ENCODE measurements around the gene PARP15. TPM values are rescaled to one million over a fixed set of nuclear protein-coding genes. Genes with fewer than 3 reads are reported as not detected.
"Not testable (repeated sequence)": the region's sequence is repeated elsewhere in the genome, so short reads cannot be mapped to it uniquely, and the experiment has no call there.

The PARP15 gene
- total and polyA plus RNA-seq, 4 experiments from 2014 or later, result 7.6 to 78.0 (median 43.2) TPM

DNA sequence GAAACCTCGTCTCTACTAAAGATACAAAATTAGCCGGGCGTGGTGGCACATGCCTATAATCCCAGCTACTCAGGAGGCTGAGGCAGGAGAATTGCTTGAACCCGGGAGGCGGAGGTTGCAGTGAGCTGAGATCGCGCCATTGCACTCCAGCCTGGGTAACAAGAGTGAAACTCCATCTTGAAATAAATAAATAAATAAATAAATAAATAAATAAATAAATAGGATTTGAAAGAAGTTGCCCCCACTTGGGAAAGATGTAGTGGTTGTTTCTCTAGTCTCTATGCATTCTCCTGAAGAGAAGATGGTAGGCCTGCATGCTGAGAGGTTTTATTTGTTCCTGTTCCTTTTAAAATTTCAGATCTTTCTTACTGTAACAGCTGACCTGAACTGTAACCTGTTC lies 9.3 kb upstream of the PARP15 start:
- H3K9me3 ChIP-seq (ENCODE audit: control insufficient read depth in 1 of 2, low read length in 2 of 2); intact Hi-C loops (cut with micrococcal nuclease); DNase-seq; H3K9me3 Mint-ChIP-seq; H3K27me3 Mint-ChIP-seq; H3K4me3 ChIP-seq (ENCODE audit: low read length in 2 of 2); H3K27me3 ChIP-seq (ENCODE audit: insufficient read depth, low read length); H3K27ac ChIP-seq (ENCODE audit: low read depth, low read length): not testable (repeated sequence)
- ChIA-PET CTCF (ENCODE audit: partially characterized antibody) (interaction anchor here (15.6 kb wide), 1 partner anchor 110 kb away, joined by 369 read pairs; the partner anchor contains the start of gene PARP14), POLR2A (ENCODE audit: partially characterized antibody) (interaction anchor here (0.8 to 6.3 kb wide), 3 partner anchors 9 to 819 kb away, joined by 3 to 104 read pairs (median 3); partner anchors contain the start of genes GOLGB1 and PARP15)
- Mint-ChIP-seq H3K4me1 (peaks cover 46 to 80% (median 65%) of the 10 kb centered on the region in 4 donors), H3K36me3 (peaks cover 56 to 82% of the 10 kb centered on the region in 2 donors), H3K4me3 (peak overlapping the region in 4 of 8 donors; percentile 3 to 44 (median 34)), H3K27ac (peak overlapping the region; percentile 53 to 89 (median 70))
- Histone ChIP-seq H3K4me1 (ENCODE audit: insufficient read depth, low read length) (peaks cover 64% of the 10 kb centered on the region), H3K36me3 (ENCODE audit: insufficient read depth, low read length) (peaks cover 37% of the 10 kb centered on the region)

DNA sequence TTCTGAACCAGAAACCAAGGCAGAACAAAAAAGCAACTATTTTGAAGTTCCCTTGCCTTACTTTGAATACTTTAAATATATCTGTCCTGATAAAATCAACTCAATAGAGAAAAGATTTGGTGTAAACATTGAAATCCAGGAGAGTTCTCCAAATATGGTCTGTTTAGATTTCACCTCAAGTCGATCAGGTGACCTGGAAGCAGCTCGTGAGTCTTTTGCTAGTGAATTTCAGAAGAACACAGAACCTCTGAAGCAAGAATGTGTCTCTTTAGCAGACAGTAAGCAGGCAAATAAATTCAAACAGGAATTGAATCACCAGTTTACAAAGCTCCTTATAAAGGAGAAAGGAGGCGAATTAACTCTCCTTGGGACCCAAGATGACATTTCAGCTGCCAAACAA lies 8.7 kb upstream of the PARP15 start:
- DNase-seq, result no peak
- H3K9me3 Mint-ChIP-seq, result no peaks in the 10 kb centered on the region
- CTCF ChIA-PET (ENCODE audit: partially characterized antibody), result interaction anchor here (0.7 to 15.6 kb wide), 2 partner anchors 10 to 109 kb away, joined by 3 to 369 read pairs; partner anchors contain the start of gene PARP14
- Histone ChIP-seq H3K4me1 (ENCODE audit: insufficient read depth, low read length) (peaks cover 64% of the 10 kb centered on the region), H3K27ac (ENCODE audit: low read depth, low read length) (no peak overlapping the region), H3K27me3 (ENCODE audit: insufficient read depth, low read length) (no peaks in the 10 kb centered on the region), H3K9me3 (ENCODE audit: control insufficient read depth in 1 of 2, low read length in 2 of 2) (no peaks in the 10 kb centered on the region), H3K4me3 (ENCODE audit: low read length in 2 of 2) (no peak overlapping the region), H3K36me3 (ENCODE audit: insufficient read depth, low read length) (peaks cover 37% of the 10 kb centered on the region)
- peak overlapping the region; percentile 53 to 89 (median 70) for H3K27ac Mint-ChIP-seq
- POLR2A ChIA-PET (ENCODE audit: partially characterized antibody), result interaction anchor here (1.0 to 6.3 kb wide), 2 partner anchors 8 to 111 kb away, joined by 3 to 104 read pairs; partner anchors contain the start of gene PARP15
- H3K27me3 Mint-ChIP-seq, result no peaks in the 10 kb centered on the region
- intact Hi-C loops (cut with micrococcal nuclease), result no loop called here
- H3K36me3 Mint-ChIP-seq, result peaks cover 56 to 83% of the 10 kb centered on the region in 2 donors
- peaks cover 46 to 80% (median 64%) of the 10 kb centered on the region in 4 donors for H3K4me1 Mint-ChIP-seq
- peak overlapping the region in 2 of 8 donors; percentile 29 to 48 for H3K4me3 Mint-ChIP-seq

DNA sequence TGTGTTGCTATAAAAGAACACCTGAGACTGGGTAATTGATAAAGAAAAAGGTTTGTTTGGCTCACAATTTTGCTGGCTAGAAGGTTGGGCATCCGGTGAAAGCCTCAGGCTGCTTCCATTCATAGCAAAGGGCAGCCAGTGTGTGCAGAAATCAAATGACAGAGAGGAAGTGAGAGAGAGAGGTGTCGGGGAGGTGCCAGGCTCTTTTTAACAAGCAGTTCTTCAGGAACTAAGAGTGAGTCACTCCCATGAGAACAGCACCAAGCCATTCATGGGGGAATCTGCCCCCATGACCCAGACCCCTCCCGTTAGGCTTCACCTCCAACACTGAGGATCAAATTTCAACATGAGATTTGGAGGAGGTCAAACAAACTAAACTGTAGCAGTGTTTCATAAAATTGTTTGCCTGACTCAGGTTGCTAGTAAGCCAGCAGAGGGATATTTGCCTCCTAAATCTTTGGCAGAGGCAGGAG lies 4.5 kb upstream of the PARP15 start:
- peaks cover 43 to 67% of the 10 kb centered on the region in 2 donors for H3K36me3 Mint-ChIP-seq
- intact Hi-C loops (cut with micrococcal nuclease), result no loop called here
- Histone ChIP-seq H3K4me3 (ENCODE audit: low read length in 2 of 2) (no peak overlapping the region), H3K27ac (ENCODE audit: low read depth, low read length) (no peak overlapping the region), H3K27me3 (ENCODE audit: insufficient read depth, low read length) (no peaks in the 10 kb centered on the region), H3K4me1 (ENCODE audit: insufficient read depth, low read length) (peaks cover 56% of the 10 kb centered on the region), H3K36me3 (ENCODE audit: insufficient read depth, low read length) (peaks cover 22% of the 10 kb centered on the region), H3K9me3 (ENCODE audit: control insufficient read depth in 1 of 2, low read length in 2 of 2) (no peaks in the 10 kb centered on the region)
- ChIA-PET POLR2A (ENCODE audit: partially characterized antibody) (interaction anchor here (0.7 to 7.2 kb wide), 2 partner anchors 7 to 9 kb away, joined by 3 to 104 read pairs; partner anchors contain the start of genes DTX3L and PARP9), CTCF (ENCODE audit: partially characterized antibody) (interaction anchor here (1.0 to 3.6 kb wide), 2 partner anchors 13 to 106 kb away, joined by 3 to 25 read pairs; partner anchors contain the start of gene PARP14)
- peaks cover 50 to 81% (median 60%) of the 10 kb centered on the region in 4 donors for H3K4me1 Mint-ChIP-seq
- DNase-seq, result peak in 2 of 5 donors; percentile 19 to 51
- H3K27me3 Mint-ChIP-seq, result no peaks in the 10 kb centered on the region
- H3K9me3 Mint-ChIP-seq, result no peaks in the 10 kb centered on the region
- H3K27ac Mint-ChIP-seq, result peak overlapping the region; percentile 1 to 91 (median 76)
- peak overlapping the region in 1 of 8 donors; percentile 52 for H3K4me3 Mint-ChIP-seq

DNA sequence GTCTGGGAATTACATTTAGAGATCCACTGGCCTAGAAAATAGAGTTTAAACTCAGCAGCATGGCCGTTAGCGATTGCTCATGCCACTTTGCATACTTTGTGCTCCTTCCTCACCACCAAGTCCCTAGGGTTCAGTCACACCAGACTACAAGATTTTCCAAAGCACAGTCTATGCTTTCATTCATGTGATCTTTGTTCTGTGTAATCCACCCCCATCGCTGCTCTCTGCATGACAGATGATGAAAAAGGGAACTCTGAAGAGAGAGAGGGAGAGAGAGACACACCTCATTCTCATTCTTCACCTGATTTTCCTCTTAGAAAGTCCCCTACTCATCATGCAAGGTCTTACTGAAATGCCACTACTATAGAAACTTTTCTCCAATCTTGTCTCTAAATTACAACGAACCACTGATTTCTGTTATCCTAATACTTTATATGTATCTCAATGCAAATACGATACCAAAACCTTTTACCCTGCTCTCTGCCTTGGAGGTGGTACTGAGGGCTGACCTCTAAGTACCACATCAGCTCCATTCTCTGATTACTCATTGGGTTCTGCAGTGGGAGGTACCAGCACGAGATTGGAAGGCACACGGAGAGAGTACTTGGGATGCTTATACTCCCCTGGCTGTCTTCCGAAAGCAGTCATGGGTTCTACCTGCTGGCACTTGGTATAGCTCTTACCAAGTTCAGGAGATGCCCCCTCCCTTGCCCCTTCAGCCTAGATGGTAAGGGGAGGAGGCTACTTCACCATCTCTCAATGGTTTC lies 1.1 kb upstream of the PARP15 start:
- ChIA-PET POLR2A (ENCODE audit: partially characterized antibody) (interaction anchor here (0.6 to 7.2 kb wide), 4 partner anchors 10 to 731 kb away, joined by 3 to 104 read pairs (median 4); partner anchors contain the start of genes DTX3L, HSPBAP1 and PARP9), CTCF (ENCODE audit: partially characterized antibody) (interaction anchor here (1.5 to 6.2 kb wide), 4 partner anchors 11 to 102 kb away, joined by 3 to 27 read pairs (median 14); partner anchors contain the start of genes DTX3L, PARP14 and PARP9)
- peak overlapping the region; percentile 16 for H3K27ac ChIP-seq (ENCODE audit: low read depth, low read length)

DNA sequence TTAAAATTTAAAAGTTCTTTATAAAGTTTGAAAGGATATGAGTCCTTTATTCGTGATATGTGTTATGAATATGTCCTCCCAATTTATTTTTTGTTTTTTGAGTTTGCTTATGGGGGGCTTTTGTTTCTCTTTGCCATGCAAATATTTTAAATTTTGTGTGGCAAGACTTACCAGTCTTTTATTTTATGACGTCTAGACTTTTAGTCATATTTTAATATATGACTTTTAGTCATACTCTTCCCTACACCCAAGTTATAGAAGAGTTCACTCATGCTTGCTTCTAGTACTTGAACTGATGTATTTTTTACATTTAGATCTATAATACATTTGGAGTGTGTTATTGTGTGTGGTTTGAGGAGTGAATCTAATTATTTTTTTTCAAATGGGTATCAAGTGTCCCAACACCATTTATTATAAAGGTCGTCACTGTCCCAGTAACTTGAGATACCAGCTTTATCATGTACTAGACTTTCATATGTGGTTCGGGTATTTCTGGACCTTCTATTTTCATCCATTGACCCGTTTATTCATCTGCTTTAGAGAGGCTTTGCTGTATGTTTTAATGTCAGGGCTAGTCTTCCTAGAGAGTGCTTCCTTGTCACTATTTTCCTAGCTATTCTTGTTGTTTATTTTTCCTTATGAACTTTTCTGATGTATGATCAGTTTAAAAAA lies 755 bp downstream of the PARP15 start:
- H3K27ac Mint-ChIP-seq, result peak overlapping the region; percentile 53 to 99 (median 98)
- DNase-seq, result no peak
- ChIA-PET POLR2A (ENCODE audit: partially characterized antibody) (interaction anchor here (0.5 to 7.2 kb wide), 11 partner anchors 12 to 194 kb away, joined by 3 to 104 read pairs (median 4); partner anchors contain the start of genes DTX3L, FAM162A, PARP14 and PARP9), CTCF (ENCODE audit: partially characterized antibody) (interaction anchor here (1.0 to 6.2 kb wide), 8 partner anchors 9 to 185 kb away, joined by 3 to 27 read pairs (median 7); partner anchors contain the start of genes DTX3L and PARP9)
- peak overlapping the region; percentile 99 to 100 (median 100) for H3K4me3 Mint-ChIP-seq
- H3K36me3 Mint-ChIP-seq, result peaks cover 30 to 42% of the 10 kb centered on the region in 2 donors
- H3K4me1 Mint-ChIP-seq, result peaks cover 31 to 82% (median 44%) of the 10 kb centered on the region in 4 donors
- intact Hi-C loops (cut with micrococcal nuclease), result loop anchor here (5.0 kb wide), 1 partner anchor 34 kb away; no protein-coding TSS in a partner anchor
- H3K27ac ChIP-seq (ENCODE audit: low read depth, low read length), result peak overlapping the region; percentile 57
- no peaks in the 10 kb centered on the region for H3K36me3 ChIP-seq (ENCODE audit: insufficient read depth, low read length)
- peak overlapping the region; percentile 18 to 66 for H3K4me3 ChIP-seq (ENCODE audit: low read length in 2 of 2)
- no peaks in the 10 kb centered on the region for H3K27me3 Mint-ChIP-seq
- no peaks in the 10 kb centered on the region for H3K27me3 ChIP-seq (ENCODE audit: insufficient read depth, low read length)
- peaks cover 44% of the 10 kb centered on the region for H3K4me1 ChIP-seq (ENCODE audit: insufficient read depth, low read length)
- H3K9me3 Mint-ChIP-seq, result peaks cover 0 to 21% (median 17%) of the 10 kb centered on the region in 8 donors
- H3K9me3 ChIP-seq (ENCODE audit: control insufficient read depth in 1 of 2, low read length in 2 of 2), result peaks cover 0 to 5% of the 10 kb centered on the region in 2 donors

More for the DNA sequence above, 1.1 kb upstream of the PARP15 start:
- H3K9me3 Mint-ChIP-seq, result peaks cover 0 to 4% (median 2%) of the 10 kb centered on the region in 8 donors
- peak overlapping the region; percentile 99 to 100 (median 100) for H3K4me3 Mint-ChIP-seq
- intact Hi-C loops (cut with micrococcal nuclease), result loop anchor here (5.0 kb wide), 1 partner anchor 36 kb away; no protein-coding TSS in a partner anchor
- peak overlapping the region; percentile 36 to 99 (median 89) for H3K27ac Mint-ChIP-seq
- Histone ChIP-seq H3K4me1 (ENCODE audit: insufficient read depth, low read length) (peaks cover 50% of the 10 kb centered on the region), H3K36me3 (ENCODE audit: insufficient read depth, low read length) (no peaks in the 10 kb centered on the region), H3K9me3 (ENCODE audit: control insufficient read depth in 1 of 2, low read length in 2 of 2) (no peaks in the 10 kb centered on the region), H3K4me3 (ENCODE audit: low read length in 2 of 2) (no peak overlapping the region), H3K27me3 (ENCODE audit: insufficient read depth, low read length) (no peaks in the 10 kb centered on the region)
- DNase-seq, result no peak
- H3K27me3 Mint-ChIP-seq, result no peaks in the 10 kb centered on the region
- H3K36me3 Mint-ChIP-seq, result peaks cover 20 to 46% of the 10 kb centered on the region in 2 donors
- H3K4me1 Mint-ChIP-seq, result peaks cover 37 to 85% (median 51%) of the 10 kb centered on the region in 4 donors

DNA sequence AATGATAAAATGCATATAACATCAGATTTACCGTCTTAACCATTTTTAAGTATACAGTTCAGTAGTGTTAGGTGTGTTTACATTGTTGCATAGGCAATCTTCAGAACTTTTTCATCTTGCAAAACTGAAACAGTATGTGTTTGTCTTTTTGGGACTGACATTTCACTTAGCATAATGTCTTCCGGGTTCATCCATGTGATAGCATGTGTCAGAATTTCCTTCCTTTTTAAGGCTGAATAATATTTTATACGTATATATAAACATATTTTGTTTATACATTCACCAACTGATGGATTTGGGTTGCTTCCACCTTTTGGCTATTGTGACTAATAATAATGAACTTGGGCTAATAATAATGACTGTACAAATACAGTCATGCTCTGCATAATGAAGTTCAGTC lies 3.0 kb downstream of the PARP15 start:
- Mint-ChIP-seq H3K4me3 (peak overlapping the region in 1 of 8 donors; percentile 36), H3K4me1 (peaks cover 27 to 68% (median 42%) of the 10 kb centered on the region in 4 donors), H3K9me3 (peaks cover 0 to 32% (median 25%) of the 10 kb centered on the region in 8 donors), H3K27me3 (no peaks in the 10 kb centered on the region), H3K27ac (peak overlapping the region in 1 of 7 donors; percentile 89), H3K36me3 (peaks cover 43 to 46% of the 10 kb centered on the region in 2 donors)
- POLR2A ChIA-PET (ENCODE audit: partially characterized antibody), result interaction anchor here (7.2 kb wide), 1 partner anchor 15 kb away, joined by 104 read pairs; the partner anchor contains the start of genes DTX3L and PARP9
- DNase-seq, result no peak
- Histone ChIP-seq H3K4me3 (ENCODE audit: low read length in 2 of 2) (no peak overlapping the region), H3K9me3 (ENCODE audit: control insufficient read depth in 1 of 2, low read length in 2 of 2) (peaks cover 0 to 5% of the 10 kb centered on the region in 2 donors), H3K27me3 (ENCODE audit: insufficient read depth, low read length) (no peaks in the 10 kb centered on the region), H3K4me1 (ENCODE audit: insufficient read depth, low read length) (peaks cover 34% of the 10 kb centered on the region), H3K36me3 (ENCODE audit: insufficient read depth, low read length) (no peaks in the 10 kb centered on the region), H3K27ac (ENCODE audit: low read depth, low read length) (no peak overlapping the region)
- CTCF ChIA-PET (ENCODE audit: partially characterized antibody), result interaction anchor here (3.2 kb wide), 1 partner anchor 22 kb away, joined by 12 read pairs; no protein-coding TSS in a partner anchor
- intact Hi-C loops (cut with micrococcal nuclease), result no loop called here
